ENCODE data around the gene NOC2L. TPM values are rescaled to one million over a fixed set of nuclear protein-coding genes. Genes with fewer than 3 reads are reported as not detected.

NOC2L gene
- polyA plus RNA-seq, 1 donor (not counting 4 experiments of a cell fraction or from before 2014, with no cell fraction given), result 51.8 TPM

DNA sequence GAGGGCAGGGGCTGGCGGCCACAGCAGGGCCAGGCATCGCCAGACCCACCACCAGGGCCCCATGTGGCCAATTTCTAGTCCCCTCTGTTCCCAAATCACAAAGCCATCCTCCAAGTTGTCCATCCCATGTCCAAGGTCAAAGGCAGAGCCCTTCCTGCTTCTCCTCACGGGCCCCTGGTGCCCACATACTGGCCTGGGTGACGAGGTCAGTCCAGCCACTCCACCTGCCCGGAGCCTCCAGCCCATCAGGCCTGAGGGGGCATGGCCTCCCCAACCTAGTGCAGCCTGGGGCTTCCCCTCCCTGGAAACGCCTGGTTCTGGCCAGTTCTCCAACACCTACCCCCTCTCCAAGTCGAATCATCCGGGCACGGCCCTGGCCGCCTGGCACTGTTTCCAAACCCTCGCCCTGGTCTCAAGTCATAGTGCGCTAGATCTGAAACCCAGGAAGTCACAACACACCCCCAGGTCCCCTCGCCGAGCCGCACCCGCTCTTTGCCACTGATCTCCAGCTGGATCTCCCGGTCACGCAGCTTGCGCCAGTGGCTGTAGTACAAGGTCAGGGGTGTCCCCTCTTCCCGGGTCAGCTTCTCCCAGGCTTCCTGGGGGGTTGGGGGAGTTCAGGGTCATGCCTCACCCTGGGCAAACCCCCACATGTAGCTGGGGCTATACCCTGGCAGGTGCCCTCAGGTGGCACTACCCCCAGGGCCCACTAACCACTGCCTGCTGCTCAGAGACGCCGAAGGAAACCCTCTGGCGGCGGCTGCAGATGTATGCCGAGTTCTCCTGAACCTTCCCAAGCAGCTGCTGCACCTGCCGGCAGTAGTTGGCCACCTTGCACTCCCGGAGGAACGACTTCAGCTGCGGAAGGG, 13.1 kb downstream of the NOC2L start:
- Histone ChIP-seq H3K27me3 (ENCODE audit: control insufficient read depth, extremely low read depth, insufficient read depth, low read length) (peaks cover 25% of the 10 kb centered on the region), H3K36me3 (ENCODE audit: control insufficient read depth in 2 of 2, extremely low read depth in 1 of 2, insufficient read depth in 2 of 2, low read length in 2 of 2) (peaks cover 33 to 42% of the 10 kb centered on the region in 2 experiments), H3K4me2 (ENCODE audit: control insufficient read depth, extremely low read depth, insufficient read depth, low read depth, low read length) (no peak overlapping the region), H4K20me1 (ENCODE audit: control insufficient read depth, extremely low read depth, insufficient read depth, low read length) (no peaks in the 10 kb centered on the region), H3K4me1 (ENCODE audit: control insufficient read depth, extremely low read depth, insufficient read depth, low read length) (peaks cover 5% of the 10 kb centered on the region), H3K9ac (ENCODE audit: control insufficient read depth, extremely low read depth, insufficient read depth, low read length) (no peak overlapping the region), H3K4me3 (ENCODE audit: control insufficient read depth in 2 of 3, extremely low read depth in 1 of 3, insufficient read depth in 2 of 3, low read depth in 1 of 3, low read length in 3 of 3) (no peak overlapping the region), H3K79me2 (ENCODE audit: control insufficient read depth, insufficient read depth, low read length) (peaks cover 3% of the 10 kb centered on the region), H3K27ac (ENCODE audit: control insufficient read depth, insufficient read depth, low read length) (no peak overlapping the region), H2AFZ (ENCODE audit: control insufficient read depth, low read length) (no peak overlapping the region), H3K9me3 (ENCODE audit: control insufficient read depth, low read depth, low read length) (no peaks in the 10 kb centered on the region), H3K9me1 (ENCODE audit: control insufficient read depth, extremely low read depth, insufficient read depth, low read length) (no peaks in the 10 kb centered on the region)
- FAIRE-seq (no peak), DNase-seq (ENCODE audit: low read depth, low spot score) (no peak)
- TF ChIP-seq EZH2 (IDR thresholded peaks at IDR 0.05; ENCODE audit: low read length), result no peak
- TF ChIP-seq CTCF (optimal IDR thresholded peaks at IDR 0.05 in 1 of 3, IDR thresholded peaks at IDR 0.05 in 1 of 3, conservative IDR thresholded peaks at IDR 0.05 in 1 of 3; ENCODE audit: extremely low read depth in 1 of 3, insufficient read depth in 2 of 3, low read length in 3 of 3), result no peak
- dilution Hi-C loops (cut with MboI; ENCODE audit: extremely low pct_ligation_motif_present, low sequenced_read_pairs), result no loop called here

GRCh38 chr1:944341-945325, 14.4 kb downstream of the NOC2L start:
- H3K4me3 ChIP-seq (ENCODE audit: control insufficient read depth in 2 of 3, extremely low read depth in 1 of 3, insufficient read depth in 2 of 3, low read depth in 1 of 3, low read length in 3 of 3), result no peak overlapping the region
- H4K20me1 ChIP-seq (ENCODE audit: control insufficient read depth, extremely low read depth, insufficient read depth, low read length), result no peaks in the 10 kb centered on the region
- H3K9me1 ChIP-seq (ENCODE audit: control insufficient read depth, extremely low read depth, insufficient read depth, low read length), result no peaks in the 10 kb centered on the region
- no peak overlapping the region for H3K9ac ChIP-seq (ENCODE audit: control insufficient read depth, extremely low read depth, insufficient read depth, low read length)
- FAIRE-seq, result no peak
- no peak for DNase-seq (ENCODE audit: low read depth, low spot score)
- no peaks in the 10 kb centered on the region for H3K79me2 ChIP-seq (ENCODE audit: control insufficient read depth, insufficient read depth, low read length)
- no peak for TF ChIP-seq CTCF (optimal IDR thresholded peaks at IDR 0.05 in 1 of 3, IDR thresholded peaks at IDR 0.05 in 1 of 3, conservative IDR thresholded peaks at IDR 0.05 in 1 of 3; ENCODE audit: extremely low read depth in 1 of 3, insufficient read depth in 2 of 3, low read length in 3 of 3)
- no peak for TF ChIP-seq EZH2 (IDR thresholded peaks at IDR 0.05; ENCODE audit: low read length)
- H2AFZ ChIP-seq (ENCODE audit: control insufficient read depth, low read length), result no peak overlapping the region
- peaks cover 11% of the 10 kb centered on the region for H3K4me1 ChIP-seq (ENCODE audit: control insufficient read depth, extremely low read depth, insufficient read depth, low read length)
- H3K27me3 ChIP-seq (ENCODE audit: control insufficient read depth, extremely low read depth, insufficient read depth, low read length), result peaks cover 38% of the 10 kb centered on the region
- dilution Hi-C loops (cut with MboI; ENCODE audit: extremely low pct_ligation_motif_present, low sequenced_read_pairs), result no loop called here
- peaks cover 22 to 34% of the 10 kb centered on the region in 2 experiments for H3K36me3 ChIP-seq (ENCODE audit: control insufficient read depth in 2 of 2, extremely low read depth in 1 of 2, insufficient read depth in 2 of 2, low read length in 2 of 2)
- no peaks in the 10 kb centered on the region for H3K9me3 ChIP-seq (ENCODE audit: control insufficient read depth, low read depth, low read length)
- H3K4me2 ChIP-seq (ENCODE audit: control insufficient read depth, extremely low read depth, insufficient read depth, low read depth, low read length), result no peak overlapping the region
- H3K27ac ChIP-seq (ENCODE audit: control insufficient read depth, insufficient read depth, low read length), result no peak overlapping the region

All from keratinocyte (primary cell).